ENCODE results near the gene FOXE1. TPM values are rescaled to one million over a fixed set of nuclear protein-coding genes. Genes with fewer than 3 reads are reported as not detected.

The FOXE1 gene
- total and polyA plus RNA-seq, 2 of the 4 experiments (the other 2 are of a cell fraction), result under 0.01 to 0.22 TPM

- no peak overlapping the region for H2BK120ac ChIP-seq (ENCODE audit: low read depth, low read length)
- H3K14ac ChIP-seq (replicated peaks; ENCODE audit: low read depth, low read length), result no peak overlapping the region
- no peak overlapping the region for H2BK20ac ChIP-seq (ENCODE audit: low read depth, low read length)
- no peak overlapping the region for H3K9ac ChIP-seq (ENCODE audit: low read depth, low read length)
- in situ Hi-C loops (cut with MboI; ENCODE audit: low sequenced_read_pairs) (no loop called here), dilution Hi-C loops (cut with HindIII; ENCODE audit: low sequenced_read_pairs, unreplicated experiment) (no loop called here), intact Hi-C loops (cut with micrococcal nuclease) (no loop called here)
- H2AK5ac ChIP-seq (ENCODE audit: low read depth, low read length), result no peak overlapping the region
- ATAC-seq (ENCODE audit: low read depth) (no peak), DNase-seq (no peak)
- no peak overlapping the region for H3K4ac ChIP-seq (ENCODE audit: low read depth, low read length)
- no peak overlapping the region for H3K23ac ChIP-seq (ENCODE audit: low read depth, low read length)
- peaks cover 54% of the 10 kb centered on the region for H3K27me3 ChIP-seq (ENCODE audit: control insufficient read depth, insufficient read depth, low read length)
- H3K4me3 ChIP-seq (ENCODE audit: insufficient read depth, low read depth, low read length), result no peak overlapping the region
- no TSS peak for BruUV-seq (replicated peaks)
- H3K36me3 ChIP-seq (ENCODE audit: control insufficient read depth, insufficient read depth, low read length), result no peaks in the 10 kb centered on the region
- H2BK15ac ChIP-seq (ENCODE audit: low read depth, low read length), result no peak overlapping the region
- no peak overlapping the region for H3K27ac ChIP-seq (ENCODE audit: insufficient read depth, low read length)
- no peak overlapping the region for H3K18ac ChIP-seq (ENCODE audit: low read depth, low read length)
- H3K79me1 ChIP-seq (ENCODE audit: low read depth in 1 of 2, low read length in 2 of 2), result no peaks in the 10 kb centered on the region
- H4K91ac ChIP-seq (ENCODE audit: insufficient read depth, low read depth, low read length), result no peak overlapping the region
- no peak overlapping the region for H2AFZ ChIP-seq (replicated peaks; ENCODE audit: low read length, poor library complexity)
- ChIA-PET POLR2A (ENCODE audit: unreplicated experiment) (no interaction called here), CTCF (interaction anchor here (0.6 kb wide), 1 partner anchor 156 kb away, joined by 6 read pairs; no protein-coding TSS in a partner anchor)
- peaks cover 4% of the 10 kb centered on the region; the same call in 1 of the 2 replicates for H3K4me1 ChIP-seq (ENCODE audit: control insufficient read depth, insufficient read depth, low read length)
- no peaks in the 10 kb centered on the region; the same call in 1 of the 2 replicates for H3K9me1 ChIP-seq (ENCODE audit: insufficient read depth, low read length)
- no CpG with 5 or more reads among the region's 2 CpGs for WGBS, 2 experiments (ENCODE audit: extremely low coverage in 2 of 2, insufficient read length in 1 of 2)
- H3K4me2 ChIP-seq (ENCODE audit: low read depth, low read length), result no peak overlapping the region
- no peak overlapping the region for H4K5ac ChIP-seq (ENCODE audit: low read depth, low read length)
- TF ChIP-seq RAD21 (IDR thresholded peaks at IDR 0.05; ENCODE audit: low read length) (no peak), MXI1 (IDR thresholded peaks at IDR 0.05; ENCODE audit: borderline replicate concordance, low read depth, low read length) (no peak), NFE2L2 (IDR thresholded peaks at IDR 0.05; ENCODE audit: low read depth, low read length) (no peak), CHD1 (IDR thresholded peaks at IDR 0.05; ENCODE audit: low read depth, low read length) (no peak), RCOR1 (IDR thresholded peaks at IDR 0.05; ENCODE audit: insufficient replicate concordance, low read length) (no peak), CTCF (conservative IDR thresholded peaks at IDR 0.05; ENCODE audit: low read depth, low read length) (no peak), CEBPB (IDR thresholded peaks at IDR 0.05; ENCODE audit: low read depth, low read length) (no peak), FOS (IDR thresholded peaks at IDR 0.05; ENCODE audit: low read depth, low read length) (no peak), MAZ (IDR thresholded peaks at IDR 0.05; ENCODE audit: borderline replicate concordance, low read depth, low read length) (no peak), USF2 (IDR thresholded peaks at IDR 0.05; ENCODE audit: low read depth, low read length) (no peak)
- no peak overlapping the region for H3K56ac ChIP-seq (ENCODE audit: extremely low read depth, insufficient read depth, low read length)
- no peak overlapping the region for H2BK5ac ChIP-seq (ENCODE audit: low read depth, low read length, poor library complexity, severe bottlenecking)
- H2AK9ac ChIP-seq (replicated peaks; ENCODE audit: low read depth, low read length, poor library complexity), result no peak overlapping the region
- H3K9me3 ChIP-seq (ENCODE audit: control insufficient read depth, insufficient read depth, low read length), result peaks cover 12% of the 10 kb centered on the region
- no peak overlapping the region for H4K8ac ChIP-seq (ENCODE audit: low read depth in 2 of 2, low read length in 2 of 2)
- H4K20me1 ChIP-seq (ENCODE audit: insufficient read depth, low read length), result no peaks in the 10 kb centered on the region
These were observed 7.3 kb upstream of the FOXE1 start for GRCh38 chr9:97845763-97846162.
